ENCODE measurements around the gene ADAMTS3.

ADAMTS3 gene

DNA sequence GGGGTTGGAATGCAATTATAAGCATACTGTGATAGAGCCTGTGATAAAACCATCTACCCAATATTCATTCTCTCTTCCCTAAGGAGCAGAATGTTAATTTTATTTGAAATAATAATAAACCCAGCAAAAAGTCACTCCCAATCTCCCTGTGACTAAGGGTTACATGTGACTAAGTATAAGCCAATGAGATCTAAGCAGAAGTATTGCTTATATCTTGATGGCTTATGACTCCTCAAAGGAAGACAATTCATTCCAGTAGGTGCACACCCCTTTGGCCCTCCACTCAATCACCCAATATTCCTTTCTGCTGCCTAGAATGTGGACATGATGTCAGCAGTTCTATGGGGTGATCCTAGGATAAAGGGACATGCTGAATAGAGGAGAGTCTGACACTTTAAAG lies 224.6 kb downstream of the ADAMTS3 start:
- DNase-seq (ENCODE audit: low read depth), result no peak

GRCh38 chr4:72341432-72341820 lies 227.6 kb downstream of the ADAMTS3 start:
- no peak for DNase-seq (ENCODE audit: low read depth)

GRCh38 chr4:72340803-72341431 lies 228.1 kb downstream of the ADAMTS3 start:
- no peak for DNase-seq (ENCODE audit: low read depth)

DNA sequence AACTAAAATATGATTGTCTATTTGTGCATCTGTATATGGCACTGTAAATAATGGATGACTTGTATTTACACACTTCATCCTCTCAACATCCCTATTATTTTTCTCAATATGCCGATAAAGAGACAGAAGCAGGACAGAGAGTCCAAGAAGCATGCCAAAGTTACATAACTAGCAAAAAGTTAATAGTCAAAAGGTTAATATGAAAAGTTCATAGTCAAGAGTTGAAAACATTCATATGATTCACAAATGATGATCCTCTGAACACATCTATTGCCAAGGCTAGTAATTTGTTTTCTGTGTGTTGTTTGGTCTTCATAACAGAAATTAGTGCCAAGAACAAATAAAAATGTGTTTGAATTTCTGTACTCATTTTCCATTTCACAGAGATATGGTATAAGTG lies 231.0 kb downstream of the ADAMTS3 start:
- no peak for DNase-seq (ENCODE audit: low read depth)

- DNase-seq (ENCODE audit: low read depth), result no peak
These were observed 238.6 kb downstream of the ADAMTS3 start for GRCh38 chr4:72330381-72330780.

DNA sequence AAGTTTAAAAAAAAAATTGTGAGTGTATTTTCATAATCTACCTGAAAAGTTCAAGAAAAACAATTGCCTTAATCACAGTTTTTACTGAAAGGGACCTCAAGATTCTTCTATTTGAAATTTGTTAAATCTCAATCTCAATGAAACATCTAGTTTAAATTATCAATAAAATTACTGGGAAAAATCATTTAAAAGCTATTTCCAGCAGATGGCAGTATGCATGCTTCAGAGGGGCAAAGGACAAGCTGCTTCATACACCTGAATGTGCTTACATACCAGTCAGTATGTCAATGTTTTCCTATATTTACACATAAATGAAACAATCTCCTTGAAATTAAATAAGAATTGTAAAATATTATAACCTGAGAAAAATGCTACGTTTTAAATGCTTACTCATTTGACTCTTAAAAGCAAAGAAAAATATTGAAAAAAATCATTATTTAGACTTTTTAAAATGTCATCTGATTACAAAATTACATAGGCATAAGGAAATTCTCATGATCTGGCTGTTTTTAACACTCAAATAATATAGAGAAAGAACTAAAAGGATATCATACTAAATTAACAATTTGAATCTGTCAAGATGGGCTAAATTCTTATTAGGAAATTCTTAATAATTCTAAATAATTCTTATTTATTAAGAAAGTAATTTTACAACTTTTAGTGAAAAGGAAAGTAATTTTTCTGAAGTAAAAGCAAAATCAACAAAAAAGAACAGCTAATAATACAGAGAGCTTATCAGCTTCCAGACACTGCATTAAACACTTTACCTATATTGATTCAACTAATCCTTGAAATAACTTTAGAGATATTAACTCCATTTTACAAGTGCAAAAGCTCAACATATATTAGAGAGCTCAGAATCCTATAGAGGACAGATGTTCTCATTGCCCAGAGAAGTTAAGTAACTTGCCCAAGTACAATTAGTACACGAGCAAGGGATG lies 242.1 kb downstream of the ADAMTS3 start:
- DNase-seq (ENCODE audit: low read depth), result peak; percentile 28

DNA sequence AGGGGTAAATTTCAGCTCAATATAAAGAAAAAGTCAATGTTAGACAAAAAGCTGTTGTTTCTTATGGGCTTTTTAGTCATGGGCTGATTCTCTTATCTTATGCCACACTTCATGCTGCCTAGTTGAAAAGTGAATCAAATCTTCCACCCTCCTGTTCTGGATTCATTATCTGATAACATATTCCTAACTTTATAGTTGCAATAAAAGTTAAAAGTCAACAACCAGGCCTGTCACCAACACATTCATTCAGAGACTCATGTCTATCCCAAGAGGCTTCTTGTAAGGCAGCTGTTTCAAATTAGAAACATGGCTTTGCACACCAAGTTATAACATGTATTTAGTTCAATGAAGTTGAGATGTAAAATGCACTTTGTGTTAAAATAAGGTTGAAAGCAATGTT lies 243.8 kb downstream of the ADAMTS3 start:
- no peak for DNase-seq (ENCODE audit: low read depth)

DNA sequence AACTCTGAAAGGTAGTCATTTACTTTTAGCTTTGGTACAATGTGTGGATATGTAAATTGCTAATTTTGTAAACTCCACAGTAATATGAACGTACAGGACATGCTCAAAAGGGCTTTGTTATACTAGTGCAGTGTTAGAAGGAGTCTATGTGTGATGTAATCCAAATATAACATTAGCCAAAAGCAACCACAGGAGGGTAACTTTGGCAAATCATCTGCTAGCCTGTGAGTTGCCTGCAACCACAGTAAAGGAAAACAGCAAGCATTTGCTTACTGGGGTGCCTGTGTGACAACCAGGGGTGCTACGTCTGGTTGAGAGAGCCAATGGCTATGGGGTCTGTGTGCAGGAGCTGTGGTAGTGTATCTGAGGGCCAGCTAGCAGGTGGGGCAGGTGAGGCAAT lies 245.8 kb downstream of the ADAMTS3 start:
- DNase-seq (ENCODE audit: low read depth), result no peak

- DNase-seq (ENCODE audit: low read depth), result no peak
These were observed 248.6 kb downstream of the ADAMTS3 start for GRCh38 chr4:72320223-72320948.

- no peak for DNase-seq (ENCODE audit: low read depth)
These were observed 249.4 kb downstream of the ADAMTS3 start for GRCh38 chr4:72319601-72320021.

GRCh38 chr4:72318421-72319170 lies 250.4 kb downstream of the ADAMTS3 start:
- DNase-seq (ENCODE audit: low read depth), result no peak

DNA sequence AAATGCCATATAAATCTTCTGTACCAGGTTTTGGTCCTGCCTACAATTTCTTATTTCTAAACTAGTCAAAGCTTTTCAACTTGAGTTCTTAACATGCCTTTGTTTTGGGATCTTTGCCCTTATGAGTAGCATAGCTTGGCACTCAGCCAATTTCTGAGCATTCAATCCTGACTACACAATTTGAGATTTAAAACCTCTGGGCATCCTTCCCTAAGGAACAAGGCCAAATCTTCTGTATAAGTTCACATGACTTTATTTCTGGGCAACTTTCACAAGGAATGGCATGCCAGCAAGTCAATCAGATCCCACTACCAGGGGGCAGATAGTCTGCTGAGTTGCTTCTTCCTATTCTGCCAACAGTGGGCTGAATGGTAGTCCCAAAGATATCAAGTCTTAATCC lies 254.2 kb downstream of the ADAMTS3 start:
- peak; percentile 90 for DNase-seq (ENCODE audit: low read depth)

DNA sequence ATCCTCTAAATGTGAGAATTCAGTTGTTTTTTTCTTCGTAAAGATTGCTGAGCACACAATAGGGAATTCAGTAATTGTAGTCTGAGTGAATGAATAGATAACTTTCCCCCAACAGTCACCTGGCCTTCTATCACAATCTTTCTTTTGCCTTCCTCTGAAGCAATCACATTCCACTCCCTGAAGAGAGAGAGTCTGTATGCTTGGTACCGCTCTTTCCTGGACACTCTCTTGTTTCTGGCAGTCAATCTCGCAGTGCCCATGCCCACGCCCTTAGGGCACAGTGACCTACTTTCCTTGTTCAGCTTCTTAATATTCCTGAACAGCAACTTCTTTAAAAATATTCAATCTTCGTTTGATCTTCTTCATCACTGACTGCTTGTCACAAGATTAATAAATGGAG lies 255.9 kb downstream of the ADAMTS3 start:
- no peak for DNase-seq (ENCODE audit: low read depth)

GRCh38 chr4:72312032-72312650 lies 256.9 kb downstream of the ADAMTS3 start:
- peak; percentile 91 for DNase-seq (ENCODE audit: low read depth)

DNA sequence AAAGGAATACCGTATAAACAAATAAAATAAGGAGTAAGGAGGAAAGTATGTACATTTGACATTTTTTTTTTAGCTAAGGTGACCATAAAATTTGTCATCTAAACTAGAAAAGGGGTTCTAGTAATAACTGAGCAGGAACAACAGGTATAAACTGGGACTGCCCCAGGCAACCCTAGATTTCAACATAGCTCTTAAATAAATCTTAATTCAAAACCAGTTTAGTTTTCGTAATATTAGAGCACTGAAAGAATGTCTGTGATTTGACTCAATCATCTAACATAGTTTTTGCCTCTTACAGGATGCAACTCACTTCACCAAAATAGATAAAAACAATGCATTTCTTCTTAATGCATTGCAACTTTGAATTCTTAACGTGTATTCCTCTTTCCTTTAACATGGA lies 257.7 kb downstream of the ADAMTS3 start:
- DNase-seq (ENCODE audit: low read depth), result no peak

DNA sequence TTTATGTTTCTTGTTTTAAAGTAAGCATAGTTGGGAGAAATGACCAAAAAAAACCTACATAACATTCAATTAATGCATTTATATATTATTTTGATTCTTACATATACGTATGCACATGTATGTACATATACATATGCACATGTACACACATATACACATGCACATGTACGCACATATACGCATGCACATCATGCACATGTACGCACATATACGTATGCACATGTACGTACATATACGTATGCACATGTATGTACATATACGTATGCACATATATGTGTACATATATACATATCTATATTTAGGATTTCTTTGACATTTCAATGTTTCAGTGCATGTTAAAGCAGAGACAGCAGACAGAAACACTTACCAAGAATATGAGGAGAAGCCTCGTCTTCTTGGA lies 263.4 kb downstream of the ADAMTS3 start:
- DNase-seq (ENCODE audit: low read depth), result no peak

- DNase-seq (ENCODE audit: low read depth), result no peak
These were observed 263.9 kb downstream of the ADAMTS3 start for GRCh38 chr4:72305080-72305479.

DNA sequence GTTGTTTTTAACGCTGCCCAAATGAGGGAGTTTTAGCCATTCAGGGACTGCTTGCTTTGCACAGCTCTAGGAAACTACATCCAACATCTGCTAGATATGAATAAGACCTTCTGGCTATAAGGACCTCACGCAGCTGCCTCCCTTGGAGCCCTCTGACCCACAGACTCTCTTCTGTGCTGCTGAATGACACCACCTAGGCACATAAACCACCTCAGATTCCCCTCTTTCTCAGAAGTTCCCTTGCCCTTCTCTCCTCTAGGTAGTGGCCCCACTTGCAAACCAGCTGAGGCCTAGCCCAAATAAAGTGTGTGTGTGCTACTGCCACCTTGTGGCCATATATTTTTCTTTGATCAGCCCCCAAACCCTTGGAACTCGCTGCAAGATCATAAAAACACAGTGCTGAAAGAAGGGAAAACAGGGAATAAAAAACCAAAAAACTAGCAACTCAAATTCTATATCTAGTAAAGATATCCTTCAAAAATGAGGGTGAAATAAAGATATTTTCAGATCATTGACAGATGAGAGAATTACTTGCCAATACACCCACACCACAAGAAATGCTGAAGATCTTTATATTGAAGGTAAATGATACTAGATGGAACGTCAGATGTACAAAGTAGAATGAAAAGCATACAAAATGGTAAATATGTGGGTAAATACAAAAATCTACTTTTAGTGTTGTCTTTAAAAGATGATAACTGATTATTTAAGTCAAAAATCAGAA lies 265.9 kb downstream of the ADAMTS3 start:
- no peak for DNase-seq (ENCODE audit: low read depth)

DNA sequence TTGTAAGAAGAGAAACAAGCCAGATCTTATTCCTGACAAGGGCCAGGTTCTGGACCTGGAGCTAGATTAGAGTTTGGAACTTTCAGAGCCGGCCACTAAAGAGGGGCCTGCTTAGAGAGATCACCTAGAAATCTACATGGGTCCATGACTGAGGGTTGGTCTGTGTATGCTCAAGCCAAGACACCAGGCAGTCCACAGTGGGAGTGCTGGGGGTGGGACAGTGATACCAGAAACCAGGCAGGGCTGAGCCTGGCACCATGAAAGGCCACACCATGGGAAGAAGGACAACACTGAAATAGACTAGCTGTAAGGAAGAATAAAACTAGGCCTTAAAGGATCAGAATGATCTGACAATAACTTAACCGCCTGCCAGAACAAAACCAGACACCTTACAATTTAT lies 267.3 kb downstream of the ADAMTS3 start:
- DNase-seq (ENCODE audit: low read depth), result no peak

DNA sequence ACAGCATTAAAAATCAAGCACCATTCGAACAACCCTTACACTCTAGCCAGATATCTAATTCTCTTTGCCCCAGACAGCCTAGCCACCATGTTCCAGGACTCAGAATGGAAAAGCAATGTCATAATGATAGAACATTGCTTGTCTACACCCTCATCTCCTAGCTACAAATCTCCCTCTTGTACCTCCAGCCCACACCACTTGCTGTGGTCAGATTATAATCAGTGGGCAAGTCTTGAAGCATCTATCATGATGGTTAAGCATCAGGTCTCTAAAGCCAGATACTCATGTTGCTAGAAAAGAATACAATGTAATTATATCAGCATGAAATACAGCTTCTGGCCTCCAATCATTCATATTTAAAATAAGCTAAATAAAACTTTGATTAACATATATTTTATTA lies 268.9 kb downstream of the ADAMTS3 start:
- no peak for DNase-seq (ENCODE audit: low read depth)

GRCh38 chr4:72295966-72296557 lies 273.0 kb downstream of the ADAMTS3 start:
- peak; percentile 53 for DNase-seq (ENCODE audit: low read depth)

All from fibroblast of the conjunctiva (primary cell).